ENCODE measurements around the gene PSMB3. TPM values are rescaled to one million over a fixed set of nuclear protein-coding genes. Genes with fewer than 3 reads are reported as not detected.
A peak's percentile ranks its signal among the peaks of the same experiment; 100 is the strongest.

PSMB3 gene
- total RNA-seq, 1 experiment from 2014 or later = 273 TPM

GRCh38 chr17:38719943-38720641 is 32.4 kb upstream of the PSMB3 start:
- ATAC-seq (peak; percentile 69), DNase-seq (ENCODE audit: low spot score) (peak; percentile 85)
- Mint-ChIP-seq H3K36me3 (no peaks in the 10 kb centered on the region), H3K9me3 (no peaks in the 10 kb centered on the region), H3K27ac (no peak overlapping the region), H3K4me3 (peak overlapping the region; percentile 54), H3K4me1 (peaks cover 39% of the 10 kb centered on the region), H3K27me3 (ENCODE audit: low read depth) (peaks cover 12% of the 10 kb centered on the region)
- ChIA-PET CTCF (interaction anchor here (0.6 to 5.0 kb wide), 12 partner anchors 8 to 162 kb away, joined by 3 to 37 read pairs (median 6); partner anchors contain the start of genes CISD3 and MLLT6), POLR2A (interaction anchor here (0.6 to 1.5 kb wide), 8 partner anchors 10 to 156 kb away, joined by 3 to 7 read pairs (median 4); no protein-coding TSS in a partner anchor)
- TF ChIP-seq MXD4 (CRISPR knock-in tag; IDR thresholded peaks at IDR 0.05; ENCODE audit: borderline replicate concordance) (no peak), ELF4 (CRISPR knock-in tag; IDR thresholded peaks at IDR 0.05; ENCODE audit: low read depth) (no peak), ATF1 (CRISPR knock-in tag; IDR thresholded peaks at IDR 0.05) (no peak), AFF4 (CRISPR knock-in tag; IDR thresholded peaks at IDR 0.05; ENCODE audit: borderline replicate concordance) (no peak), HMGXB4 (CRISPR knock-in tag; IDR thresholded peaks at IDR 0.05) (no peak), PRRX2 (CRISPR knock-in tag; IDR thresholded peaks at IDR 0.05) (no peak), AR (CRISPR knock-in tag; IDR thresholded peaks at IDR 0.05) (no peak), CREB1 (CRISPR knock-in tag; IDR thresholded peaks at IDR 0.05) (no peak), GABPB1 (CRISPR knock-in tag; IDR thresholded peaks at IDR 0.05) (no peak), E2F4 (CRISPR knock-in tag; IDR thresholded peaks at IDR 0.05; ENCODE audit: borderline replicate concordance, low read depth) (0 out of 2 replicates have a peak, but pooled peaks have one; percentile 29), SP1 (CRISPR knock-in tag; conservative IDR thresholded peaks at IDR 0.05) (peak; percentile 56), MAX (CRISPR knock-in tag; IDR thresholded peaks at IDR 0.05) (peak; percentile 80), ERG (CRISPR knock-in tag; IDR thresholded peaks at IDR 0.05) (no peak), ATF2 (CRISPR knock-in tag; IDR thresholded peaks at IDR 0.05; ENCODE audit: borderline replicate concordance, low read depth) (no peak), FOXJ3 (CRISPR knock-in tag; IDR thresholded peaks at IDR 0.05; ENCODE audit: borderline replicate concordance) (no peak), E2F1 (CRISPR knock-in tag; IDR thresholded peaks at IDR 0.05) (no peak), E2F5 (CRISPR knock-in tag; IDR thresholded peaks at IDR 0.05) (no peak), ZNF317 (CRISPR knock-in tag; IDR thresholded peaks at IDR 0.05; ENCODE audit: borderline replicate concordance, low read depth) (no peak), NFYB (CRISPR knock-in tag; conservative IDR thresholded peaks at IDR 0.05; ENCODE audit: low read depth) (no peak), KAT7 (CRISPR knock-in tag; IDR thresholded peaks at IDR 0.05; ENCODE audit: borderline replicate concordance) (no peak), HMGA2 (CRISPR knock-in tag; IDR thresholded peaks at IDR 0.05) (no peak), ZNF232 (CRISPR knock-in tag; IDR thresholded peaks at IDR 0.05) (no peak)

Data from WTC11 (cell line).